Esophagus muscularis mucosa (tissue), 3 donors: ENCODE measurements around the gene GCDH.

Source experiments
- CTCF ChIP-seq, 3 experiments: fragments of 200-600 bp in 2 of 3; fragments of 450-650 bp in 1 of 3; sonication (generic) in 2 of 3; IDR thresholded peaks; one replicate each; pipeline ENCODE4 v1.5.1; 2017 to 2019; ENCODE audit warnings: antibody characterized with exemption in 3 of 3, mild to moderate bottlenecking in 2 of 3, moderate library complexity in 1 of 3
- POLR2A ChIP-seq: fragments of 450-650 bp; IDR thresholded peaks from one replicate; pipeline ENCODE4 v1.6.1; 2017; ENCODE audit warnings: antibody characterized with exemption, moderate library complexity, mild to moderate bottlenecking, low read depth

- TF ChIP-seq CTCF (IDR thresholded peaks at IDR 0.05) (no peak), POLR2A (no peak)
Measured at GRCh38 chr19:12856653-12857052, 34.3 kb upstream of the GCDH start.
